HCT116 (cell line): ENCODE measurements around the gene KIFC3. TPM values are rescaled to one million over a fixed set of nuclear protein-coding genes. Genes with fewer than 3 reads are reported as not detected.

Source experiments
- ATAC-seq: fragments of 200-7000 bp; cut with Tn5 transposase; 2 replicates; pipeline ENCODE4 v1.9.1; 2020; ENCODE audit warnings: mild to moderate bottlenecking, moderate library complexity
- BruUV-seq: library from RNA; stranded (reverse); fragments of 400-500 nt; replicated peaks from 2 replicates; lab custom pipeline; 2021; lab: Mats Ljungman, UMichigan
- CTCF ChIA-PET: fragments of 300-600 bp; sonication (Branson Sonifier 250); formaldehyde crosslinking; loops from one replicate; lab custom pipeline; 2021; ENCODE audit warnings: antibody characterized with exemption; lab: Charles Lee
- POLR2A ChIA-PET: fragments of 300-600, 350-600 bp; sonication (Branson Sonifier 250); formaldehyde crosslinking; loops from one replicate; lab custom pipeline; 2021; ENCODE audit warnings: antibody characterized with exemption; lab: Charles Lee
- RAD21 ChIA-PET, 2 experiments: fragments of 300-600 bp; sonication (Branson Sonifier 250); formaldehyde crosslinking; loops; one replicate each; lab custom pipeline; 2023; ENCODE audit warnings: low total read pairs in 2 of 2; ENCODE audit not compliant: uncharacterized antibody in 2 of 2, unreplicated experiment in 2 of 2, low non-redundant PET in 1 of 2; lab: Charles Lee
- DNase-seq: peaks from one replicate; pipeline ENCODE4 v3.0.0-alpha.2; 2010; ENCODE audit warnings: low read depth, low spot score
- H2AFZ ChIP-seq: fragments of 200-600 bp; shearing (Covaris generic), sonication (generic); 2 replicates; pipeline ENCODE4 v1.6.1; 2017; ENCODE audit warnings: low read depth, mixed run types, mixed read lengths, antibody characterized with exemption, low read length; ENCODE audit not compliant: poor library complexity, severe bottlenecking
- H3K27ac ChIP-seq: 2 replicates; pipeline ENCODE4 v1.5.1; 2012; ENCODE audit warnings: low read depth, low read length
- H3K27me3 ChIP-seq: fragments of 200-600 bp; sonication (generic); 2 replicates; pipeline ENCODE4 v1.6.1; 2016; ENCODE audit warnings: mixed run types, low read length, mixed read lengths; ENCODE audit not compliant: insufficient read depth
- H3K36me3 ChIP-seq, 2 experiments: fragments of 200-500 bp in 1 of 2; fragments of 200-600 bp in 1 of 2; sonication (Bioruptor generic) in 1 of 2; sonication (generic) in 1 of 2; 2 replicates each; pipeline versions ENCODE4 v1.5.1 to v1.6.1; 2014 to 2016; ENCODE audit warnings: low read length in 2 of 2, inconsistent platforms in 1 of 2, mixed read lengths in 1 of 2, mixed run types in 1 of 2; ENCODE audit not compliant: insufficient read depth in 2 of 2, control insufficient read depth in 1 of 2
- H3K4me1 ChIP-seq, 2 experiments: fragments of 200-600 bp in 1 of 2; sonication (generic) in 1 of 2; 2 replicates each; pipeline versions ENCODE4 v1.5.1 to v1.6.1; 2012 to 2017; ENCODE audit warnings: low read length in 2 of 2, inconsistent platforms in 1 of 2, mild to moderate bottlenecking in 1 of 2, mixed read lengths in 1 of 2, mixed run types in 1 of 2, moderate library complexity in 1 of 2; ENCODE audit not compliant: insufficient read depth in 2 of 2, control insufficient read depth in 1 of 2
- H3K4me2 ChIP-seq: fragments of 200-600 bp; sonication (generic); 2 replicates; pipeline ENCODE4 v1.6.1; 2017; ENCODE audit warnings: mixed run types, low read length, mixed read lengths
- H3K4me3 ChIP-seq, 2 experiments: fragments of 200-600 bp in 1 of 2; sonication (generic) in 1 of 2; replicated peaks in 1 of 2; 2 replicates each; pipeline ENCODE4 v1.5.1; 2011 to 2016; ENCODE audit warnings: low read length in 2 of 2, control low read depth in 1 of 2, low read depth in 1 of 2, mild to moderate bottlenecking in 1 of 2, mixed read lengths in 1 of 2, mixed run types in 1 of 2
- H3K79me2 ChIP-seq: fragments of 200-600 bp; sonication (generic); 2 replicates; pipeline ENCODE4 v1.6.1; 2017; ENCODE audit warnings: mild to moderate bottlenecking, mixed run types, low read length, moderate library complexity, mixed read lengths; ENCODE audit not compliant: insufficient read depth
- H3K9ac ChIP-seq: fragments of 200-600 bp; sonication (generic); 2 replicates; pipeline ENCODE4 v1.6.1; 2016; ENCODE audit warnings: low read length, mixed read lengths
- H3K9me2 ChIP-seq: fragments of 200-600 bp; sonication (generic), shearing (Covaris generic); 2 replicates; pipeline ENCODE4 v1.6.1; 2017; ENCODE audit warnings: mixed run types, mild to moderate bottlenecking, moderate library complexity; ENCODE audit not compliant: insufficient read depth
- H3K9me3 ChIP-seq, 2 experiments: fragments of 200-500 bp in 1 of 2; fragments of 200-600 bp in 1 of 2; sonication (Bioruptor generic) in 1 of 2; sonication (generic) in 1 of 2; 2 replicates each; pipeline ENCODE4 v1.6.1; 2014 to 2017; ENCODE audit warnings: low read length in 2 of 2, mixed read lengths in 2 of 2, inconsistent platforms in 1 of 2, low read depth in 1 of 2, mild to moderate bottlenecking in 1 of 2, mixed run types in 1 of 2, moderate library complexity in 1 of 2; ENCODE audit not compliant: control insufficient read depth in 1 of 2, insufficient read depth in 1 of 2
- H4K20me1 ChIP-seq: fragments of 200-600 bp; sonication (generic), shearing (Covaris generic); 2 replicates; pipeline ENCODE4 v1.6.1; 2017; ENCODE audit warnings: mixed run types, mild to moderate bottlenecking, moderate library complexity; ENCODE audit not compliant: insufficient read depth
- ATF3 ChIP-seq: IDR thresholded peaks from 2 replicates; pipeline ENCODE4 v1.6.1; 2012
- CBX3 ChIP-seq: IDR thresholded peaks from 2 replicates; pipeline ENCODE4 v1.6.1; 2012; ENCODE audit warnings: low read depth
- CTCF ChIP-seq, 3 experiments: fragments of 200-600 bp in 1 of 3; sonication (generic) in 1 of 3; IDR thresholded peaks in 2 of 3; conservative IDR thresholded peaks in 1 of 3; 2 replicates each; pipeline ENCODE4 v1.5.1; 2012 to 2017; ENCODE audit warnings: low read depth in 2 of 3, low read length in 2 of 3, antibody characterized with exemption in 1 of 3, borderline replicate concordance in 1 of 3, control low read depth in 1 of 3, mild to moderate bottlenecking in 1 of 3, mixed read lengths in 1 of 3, mixed run types in 1 of 3, moderate library complexity in 1 of 3; ENCODE audit not compliant: insufficient read depth in 1 of 3
- ELF1 ChIP-seq: IDR thresholded peaks from 2 replicates; pipeline ENCODE4 v1.6.1; 2012; ENCODE audit warnings: low read depth, borderline replicate concordance
- EZH2 ChIP-seq: fragments of 200-600 bp; sonication (generic); IDR thresholded peaks from 2 replicates; pipeline ENCODE4 v1.6.1; 2017; ENCODE audit warnings: antibody characterized with exemption, mixed run types
- JUND ChIP-seq: IDR thresholded peaks from 2 replicates; pipeline ENCODE4 v1.6.1; 2012
- POLR2A ChIP-seq: IDR thresholded peaks from 2 replicates; pipeline ENCODE4 v1.7.0; 2011; ENCODE audit warnings: borderline replicate concordance; ENCODE audit not compliant: insufficient read depth, insufficient read length; ENCODE audit errors: extremely low read depth
- RAD21 ChIP-seq: IDR thresholded peaks from 2 replicates; pipeline ENCODE4 v1.6.1; 2012; ENCODE audit warnings: low read depth, mild to moderate bottlenecking
- REST ChIP-seq: IDR thresholded peaks from 2 replicates; pipeline ENCODE4 v1.6.1; 2012; ENCODE audit warnings: low read depth
- SIN3A ChIP-seq: IDR thresholded peaks from 2 replicates; pipeline ENCODE4 v1.6.1; 2012; ENCODE audit warnings: low read depth
- TCF7L2 ChIP-seq: IDR thresholded peaks from 2 replicates; pipeline ENCODE4 v1.7.0; 2011; ENCODE audit warnings: borderline replicate concordance, inconsistent platforms; ENCODE audit not compliant: insufficient read depth, insufficient read length; ENCODE audit errors: extremely low read depth
- YY1 ChIP-seq: IDR thresholded peaks from 2 replicates; pipeline ENCODE4 v1.6.1; 2011; ENCODE audit warnings: low read length, low read depth, moderate library complexity, mild to moderate bottlenecking; ENCODE audit not compliant: insufficient replicate concordance; ENCODE audit errors: extremely low read depth
- ZFX ChIP-seq: fragments of 450-650 bp; IDR thresholded peaks from 2 replicates; pipeline ENCODE4 v1.6.1; 2017
- ZNF274 ChIP-seq: fragments of 200-500 bp; sonication (Bioruptor generic); IDR thresholded peaks from 2 replicates; pipeline ENCODE4 v1.6.1; 2014; ENCODE audit warnings: mild to moderate bottlenecking, low read depth, low read length, inconsistent platforms
- intact Hi-C: fragments of 100-400 bp; cut with micrococcal nuclease; formaldehyde crosslinking; loops from 2 replicates; pipeline ENCODE4 v1.10.0; 2022
- total RNA-seq: library from RNA; stranded (reverse); gene quantifications from one replicate; pipeline ENCODE4 v1.2.1, GENCODE V29; 2021; ENCODE audit not compliant: unreplicated experiment

KIFC3 gene
- total RNA-seq, 1 experiment from 2014 or later, result 31.9 TPM

GRCh38 chr16:57785924-57786323 is 16.4 kb downstream of the KIFC3 start:
- intact Hi-C loops, result no loop called here
- no peak for TF ChIP-seq JUND
- TF ChIP-seq SIN3A, result no peak
- no peak for TF ChIP-seq ZFX
- no peak for TF ChIP-seq EZH2
- no peak for TF ChIP-seq CBX3
- no peak for TF ChIP-seq ELF1
- no peak for TF ChIP-seq ZNF274
- no peak for TF ChIP-seq TCF7L2
- TF ChIP-seq CTCF (IDR thresholded peaks at IDR 0.05 in 2 of 3, conservative IDR thresholded peaks at IDR 0.05 in 1 of 3; ENCODE audit: borderline replicate concordance in 1 of 3, insufficient read depth in 1 of 3, low read depth in 2 of 3, low read length in 2 of 3), result no peak
- TF ChIP-seq POLR2A, result no peak
- H3K9me2 ChIP-seq, result no peaks in the 10 kb centered on the region
- no peaks in the 10 kb centered on the region for H4K20me1 ChIP-seq
- no peak overlapping the region for H3K27ac ChIP-seq
- H3K79me2 ChIP-seq, result no peaks in the 10 kb centered on the region
- ChIA-PET RAD21 (no interaction called here), CTCF (no interaction called here), POLR2A (no interaction called here)
- H3K27me3 ChIP-seq, result no peaks in the 10 kb centered on the region
- H3K4me3 ChIP-seq, result no peak overlapping the region
- no peak overlapping the region for H3K4me2 ChIP-seq
- DNase-seq (no peak), ATAC-seq (no peak)
- no peak overlapping the region for H2AFZ ChIP-seq
- no TSS peak for BruUV-seq
- no peaks in the 10 kb centered on the region for H3K9me3 ChIP-seq
- H3K36me3 ChIP-seq, result peaks cover 0 to 2% of the 10 kb centered on the region in 2 experiments; a peak in 1 of 4 replicates
- no peak overlapping the region for H3K9ac ChIP-seq
- H3K4me1 ChIP-seq, result peaks cover 0 to 12% of the 10 kb centered on the region in 2 experiments; a peak in 1 of 4 replicates

GRCh38 chr16:57785385-57785784 is 16.9 kb downstream of the KIFC3 start:
- no peak overlapping the region for H3K27ac ChIP-seq
- TF ChIP-seq REST (no peak), ZFX (no peak), TCF7L2 (no peak), ELF1 (no peak), ATF3 (no peak), RAD21 (no peak), YY1 (no peak), POLR2A (no peak), EZH2 (no peak)

More at GRCh38 chr16:57785385-57785784, 16.9 kb downstream of the KIFC3 start:
- no peaks in the 10 kb centered on the region for H3K36me3 ChIP-seq
- no peaks in the 10 kb centered on the region for H4K20me1 ChIP-seq
- BruUV-seq, result no TSS peak
- H3K4me2 ChIP-seq, result no peak overlapping the region
- no peak for DNase-seq
- no peak overlapping the region for H2AFZ ChIP-seq
- no peaks in the 10 kb centered on the region for H3K9me3 ChIP-seq
- no peaks in the 10 kb centered on the region for H3K27me3 ChIP-seq
- no peak for ATAC-seq
- no peaks in the 10 kb centered on the region for H3K9me2 ChIP-seq
- peaks cover 0 to 12% of the 10 kb centered on the region in 2 experiments; a peak in 1 of 4 replicates for H3K4me1 ChIP-seq
- H3K9ac ChIP-seq, result no peak overlapping the region
- no peaks in the 10 kb centered on the region for H3K79me2 ChIP-seq
- ChIA-PET CTCF (no interaction called here), RAD21 (no interaction called here), POLR2A (no interaction called here)
- no peak overlapping the region for H3K4me3 ChIP-seq
- intact Hi-C loops, result no loop called here
